Endothelial cell of umbilical vein (primary cell): ENCODE data around the gene SERTAD4.

Experiments
- EZH2 ChIP-seq: IDR thresholded peaks from 2 replicates; pipeline ENCODE4 v1.6.1; 2012; ENCODE audit warnings: borderline replicate concordance, low read depth, mild to moderate bottlenecking, moderate library complexity, low read length, inconsistent platforms; ENCODE audit not compliant: severe bottlenecking
- FOS ChIP-seq: IDR thresholded peaks from 2 replicates; pipeline ENCODE4 v1.6.1; 2011; ENCODE audit warnings: mild to moderate bottlenecking, low read length, moderate library complexity, borderline replicate concordance; ENCODE audit not compliant: insufficient read depth
- GATA2 ChIP-seq: IDR thresholded peaks from 2 replicates; pipeline ENCODE4 v1.7.0; 2011; ENCODE audit warnings: low read depth, mild to moderate bottlenecking, moderate library complexity, mixed read lengths, low read length; ENCODE audit not compliant: insufficient read length, insufficient read depth
- JUN ChIP-seq: IDR thresholded peaks from 2 replicates; pipeline ENCODE4 v1.6.1; 2011; ENCODE audit warnings: borderline replicate concordance, low read depth; ENCODE audit not compliant: insufficient read length, insufficient read depth
- POLR2A ChIP-seq: IDR thresholded peaks from 2 replicates; pipeline ENCODE4 v1.6.1; 2012; ENCODE audit warnings: low read depth, mild to moderate bottlenecking, control low read depth, low read length
- POLR2AphosphoS5 ChIP-seq: IDR thresholded peaks from 2 replicates; pipeline ENCODE4 v1.6.1; 2012; ENCODE audit warnings: low read depth, mild to moderate bottlenecking, control low read depth, low read length, moderate library complexity; ENCODE audit not compliant: insufficient read depth
- TF ChIP-seq, protein P1 (sequence below), 2 donors: IDR thresholded peaks; 1 replicate in 1 of 2; 2 replicates in 1 of 2; pipeline ENCODE4 v1.5.1; 2011; ENCODE audit warnings: low read length in 2 of 2, mild to moderate bottlenecking in 2 of 2, moderate library complexity in 2 of 2, control low read depth in 1 of 2, inconsistent platforms in 1 of 2, low read depth in 1 of 2; ENCODE audit not compliant: insufficient read depth in 1 of 2; ENCODE audit errors: extremely low read depth in 1 of 2
- TF ChIP-seq, protein P2 (sequence below): IDR thresholded peaks from 2 replicates; pipeline ENCODE4 v1.6.1; 2011; ENCODE audit not compliant: insufficient read depth, insufficient read length

GRCh38 chr1:210195635-210196160 lies 36.9 kb upstream of the SERTAD4 start:
- TF ChIP-seq, protein P1, sequence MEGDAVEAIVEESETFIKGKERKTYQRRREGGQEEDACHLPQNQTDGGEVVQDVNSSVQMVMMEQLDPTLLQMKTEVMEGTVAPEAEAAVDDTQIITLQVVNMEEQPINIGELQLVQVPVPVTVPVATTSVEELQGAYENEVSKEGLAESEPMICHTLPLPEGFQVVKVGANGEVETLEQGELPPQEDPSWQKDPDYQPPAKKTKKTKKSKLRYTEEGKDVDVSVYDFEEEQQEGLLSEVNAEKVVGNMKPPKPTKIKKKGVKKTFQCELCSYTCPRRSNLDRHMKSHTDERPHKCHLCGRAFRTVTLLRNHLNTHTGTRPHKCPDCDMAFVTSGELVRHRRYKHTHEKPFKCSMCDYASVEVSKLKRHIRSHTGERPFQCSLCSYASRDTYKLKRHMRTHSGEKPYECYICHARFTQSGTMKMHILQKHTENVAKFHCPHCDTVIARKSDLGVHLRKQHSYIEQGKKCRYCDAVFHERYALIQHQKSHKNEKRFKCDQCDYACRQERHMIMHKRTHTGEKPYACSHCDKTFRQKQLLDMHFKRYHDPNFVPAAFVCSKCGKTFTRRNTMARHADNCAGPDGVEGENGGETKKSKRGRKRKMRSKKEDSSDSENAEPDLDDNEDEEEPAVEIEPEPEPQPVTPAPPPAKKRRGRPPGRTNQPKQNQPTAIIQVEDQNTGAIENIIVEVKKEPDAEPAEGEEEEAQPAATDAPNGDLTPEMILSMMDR (IDR thresholded peaks at IDR 0.05; ENCODE audit: extremely low read depth in 1 of 2, insufficient read depth in 1 of 2, low read depth in 1 of 2, low read length in 2 of 2), result no peak
- TF ChIP-seq POLR2A (no peak), FOS (no peak), EZH2 (no peak), POLR2AphosphoS5 (no peak), JUN (no peak), GATA2 (no peak)
- TF ChIP-seq, protein P2, sequence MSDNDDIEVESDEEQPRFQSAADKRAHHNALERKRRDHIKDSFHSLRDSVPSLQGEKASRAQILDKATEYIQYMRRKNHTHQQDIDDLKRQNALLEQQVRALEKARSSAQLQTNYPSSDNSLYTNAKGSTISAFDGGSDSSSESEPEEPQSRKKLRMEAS, result no peak
